Fibroblast of the aortic adventitia (primary cell): ENCODE data around the gene DPH7. TPM values are rescaled to one million over a fixed set of nuclear protein-coding genes. Genes with fewer than 3 reads are reported as not detected.

Experiments
- DNase-seq: peaks from one replicate; pipeline ENCODE4 v3.0.0-alpha.2; 2010; ENCODE audit warnings: low read depth
- H3K4me3 ChIP-seq: 2 replicates; pipeline ENCODE4 v1.5.1; 2011; ENCODE audit warnings: low read depth, mild to moderate bottlenecking, control low read depth, low read length, moderate library complexity
- total RNA-seq: library from RNA; depleted of rRNA; stranded (reverse); fragments of >200 nt; gene quantifications from 2 replicates; pipeline ENCODE4 v1.2.3, GENCODE V29; 2012; ENCODE audit warnings: low replicate concordance
- TF ChIP-seq, protein P1 (sequence below): IDR thresholded peaks from 2 replicates; pipeline ENCODE4 v1.5.1; 2011; ENCODE audit warnings: mild to moderate bottlenecking, low read length, control low read depth, inconsistent platforms; ENCODE audit not compliant: insufficient read depth

DPH7 gene
- total RNA-seq, 1 donor = 16.1 TPM

GRCh38 chr9:137613259-137613658, 34.5 kb upstream of the DPH7 start:
- no peak for DNase-seq
- H3K4me3 ChIP-seq = no peak overlapping the region
- TF ChIP-seq, protein P1, sequence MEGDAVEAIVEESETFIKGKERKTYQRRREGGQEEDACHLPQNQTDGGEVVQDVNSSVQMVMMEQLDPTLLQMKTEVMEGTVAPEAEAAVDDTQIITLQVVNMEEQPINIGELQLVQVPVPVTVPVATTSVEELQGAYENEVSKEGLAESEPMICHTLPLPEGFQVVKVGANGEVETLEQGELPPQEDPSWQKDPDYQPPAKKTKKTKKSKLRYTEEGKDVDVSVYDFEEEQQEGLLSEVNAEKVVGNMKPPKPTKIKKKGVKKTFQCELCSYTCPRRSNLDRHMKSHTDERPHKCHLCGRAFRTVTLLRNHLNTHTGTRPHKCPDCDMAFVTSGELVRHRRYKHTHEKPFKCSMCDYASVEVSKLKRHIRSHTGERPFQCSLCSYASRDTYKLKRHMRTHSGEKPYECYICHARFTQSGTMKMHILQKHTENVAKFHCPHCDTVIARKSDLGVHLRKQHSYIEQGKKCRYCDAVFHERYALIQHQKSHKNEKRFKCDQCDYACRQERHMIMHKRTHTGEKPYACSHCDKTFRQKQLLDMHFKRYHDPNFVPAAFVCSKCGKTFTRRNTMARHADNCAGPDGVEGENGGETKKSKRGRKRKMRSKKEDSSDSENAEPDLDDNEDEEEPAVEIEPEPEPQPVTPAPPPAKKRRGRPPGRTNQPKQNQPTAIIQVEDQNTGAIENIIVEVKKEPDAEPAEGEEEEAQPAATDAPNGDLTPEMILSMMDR = no peak

GRCh38 chr9:137612741-137613142, 34.0 kb upstream of the DPH7 start:
- DNase-seq = no peak
- TF ChIP-seq, protein P1 = no peak
- no peak overlapping the region for H3K4me3 ChIP-seq

DNA sequence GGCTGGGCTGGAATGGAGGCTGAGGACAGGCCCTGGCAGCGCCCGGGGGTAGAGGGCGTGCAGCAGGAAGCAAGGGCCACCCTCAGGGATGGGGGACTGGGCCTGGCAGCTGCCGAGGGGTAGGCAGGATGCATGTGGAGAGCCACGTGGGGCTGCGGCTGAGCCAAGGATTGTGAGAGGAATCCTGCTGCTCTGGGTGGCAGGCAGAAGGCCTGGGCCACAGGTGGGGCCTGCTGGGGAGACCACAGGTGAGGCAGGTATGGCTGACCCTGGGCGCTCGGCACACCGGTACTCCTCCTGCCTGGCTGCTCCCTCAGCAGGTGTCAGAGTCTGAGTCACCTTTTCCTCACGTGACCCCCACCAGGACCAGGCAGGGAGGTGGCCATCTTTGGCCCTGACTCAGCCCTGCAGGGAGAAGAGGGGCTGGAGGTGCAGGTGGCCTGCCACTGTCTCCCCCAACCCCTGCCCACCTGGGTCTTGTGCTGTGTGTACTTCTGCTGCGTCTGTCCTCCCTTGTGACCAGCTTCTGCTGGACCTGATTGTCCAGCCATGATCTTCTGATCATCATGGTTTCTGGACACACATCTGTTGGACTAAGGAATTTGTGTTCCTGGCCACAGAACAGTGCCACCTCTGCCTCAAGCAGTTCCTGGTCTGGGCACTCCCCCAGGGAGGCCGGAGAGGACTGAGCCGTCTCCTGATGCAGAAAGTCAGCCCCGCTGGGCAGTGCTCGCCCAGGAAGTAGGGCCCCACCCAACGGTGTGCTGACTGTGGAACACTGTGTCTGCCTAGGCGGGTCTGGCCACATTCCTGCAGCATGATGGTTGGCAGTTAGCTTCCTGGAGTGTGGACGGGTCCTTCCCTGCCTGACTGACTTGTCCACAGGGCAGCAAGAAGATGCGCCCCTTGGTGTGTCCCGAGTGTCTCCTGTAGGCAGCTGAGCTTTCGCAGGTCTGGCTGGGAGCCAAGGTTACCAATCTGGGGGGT, 33.2 kb upstream of the DPH7 start:
- TF ChIP-seq, protein P1 = no peak

GRCh38 chr9:137610944-137611343, 32.2 kb upstream of the DPH7 start:
- TF ChIP-seq, protein P1 = no peak
- DNase-seq = no peak

More for the DNA sequence above, 33.2 kb upstream of the DPH7 start:
- no peak overlapping the region for H3K4me3 ChIP-seq
- peak; percentile 76 for DNase-seq

GRCh38 chr9:137607141-137607857, 28.6 kb upstream of the DPH7 start:
- no peak for DNase-seq
- TF ChIP-seq, protein P1 = no peak
- H3K4me3 ChIP-seq = peak overlapping the region; percentile 75

More at GRCh38 chr9:137610944-137611343, 32.2 kb upstream of the DPH7 start:
- H3K4me3 ChIP-seq = no peak overlapping the region

DNA sequence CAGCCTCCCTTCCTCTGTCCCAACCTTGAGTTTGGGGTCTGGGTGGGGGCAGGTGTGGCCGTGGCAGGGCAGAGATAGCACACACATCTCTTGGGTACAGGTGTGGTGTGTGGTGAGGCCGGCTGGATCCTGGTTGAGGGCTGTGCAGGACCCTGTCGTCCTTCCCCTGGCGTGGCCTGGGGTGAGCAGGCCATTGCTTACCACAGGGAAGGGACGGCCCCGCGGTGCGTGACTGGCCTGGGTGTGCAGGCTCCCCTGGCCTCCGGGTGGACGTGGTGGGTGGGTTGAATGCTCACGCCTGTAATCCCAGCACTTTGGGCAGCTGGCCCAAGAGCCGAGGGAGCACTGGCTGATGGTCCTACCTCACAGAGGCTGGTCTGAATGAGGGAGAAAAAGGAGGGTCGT, 28.0 kb upstream of the DPH7 start:
- DNase-seq = no peak
- TF ChIP-seq, protein P1 = no peak
- H3K4me3 ChIP-seq = peak overlapping the region; percentile 75
